ENCODE data around the gene PPP2R2B. TPM values are rescaled to one million over a fixed set of nuclear protein-coding genes. Genes with fewer than 3 reads are reported as not detected.

PPP2R2B gene
- total RNA-seq, 1 experiment from 2014 or later: 0.04 TPM

- no peak overlapping the region for H3K27ac ChIP-seq
- no peaks in the 10 kb centered on the region for H3K36me3 ChIP-seq
- peak in 1 of 2 experiments; percentile 23 for DNase-seq
- H3K4me3 ChIP-seq: no peak overlapping the region
- no peaks in the 10 kb centered on the region for H3K9me3 ChIP-seq (replicated peaks)
- no peaks in the 10 kb centered on the region for H3K27me3 ChIP-seq
- H3K4me1 ChIP-seq: 0 out of 2 replicates have a peak, but pooled peaks cover 2% of the 10 kb centered on the region
Measured at GRCh38 chr5:146873186-146873917, 5.2 kb downstream of the PPP2R2B start.

GRCh38 chr5:146872188-146872587 lies 6.4 kb downstream of the PPP2R2B start:
- DNase-seq: no peak
- H3K4me3 ChIP-seq: no peak overlapping the region
- no peaks in the 10 kb centered on the region for H3K36me3 ChIP-seq
- no peaks in the 10 kb centered on the region for H3K27me3 ChIP-seq
- no peaks in the 10 kb centered on the region for H3K9me3 ChIP-seq (replicated peaks)
- 0 out of 2 replicates have a peak, but pooled peaks cover 2% of the 10 kb centered on the region for H3K4me1 ChIP-seq
- no peak overlapping the region for H3K27ac ChIP-seq

GRCh38 chr5:146867996-146868708 lies 10.4 kb downstream of the PPP2R2B start:
- Histone ChIP-seq H3K27me3 (no peaks in the 10 kb centered on the region), H3K27ac (no peak overlapping the region)
- DNase-seq: no peak

GRCh38 chr5:146866263-146866662 lies 12.3 kb downstream of the PPP2R2B start:
- H3K27ac ChIP-seq: no peak overlapping the region
- DNase-seq: no peak
- no peaks in the 10 kb centered on the region for H3K9me3 ChIP-seq (replicated peaks)
- no peaks in the 10 kb centered on the region for H3K27me3 ChIP-seq
- H3K4me1 ChIP-seq: no peaks in the 10 kb centered on the region
- no peak overlapping the region for H3K4me3 ChIP-seq
- no peaks in the 10 kb centered on the region for H3K36me3 ChIP-seq

More at GRCh38 chr5:146867996-146868708, 10.4 kb downstream of the PPP2R2B start:
- Histone ChIP-seq H3K36me3 (no peaks in the 10 kb centered on the region), H3K9me3 (replicated peaks) (no peaks in the 10 kb centered on the region), H3K4me1 (0 out of 2 replicates have a peak, but pooled peaks cover 2% of the 10 kb centered on the region), H3K4me3 (no peak overlapping the region)

GRCh38 chr5:146862641-146863040 lies 15.9 kb downstream of the PPP2R2B start:
- H3K27me3 ChIP-seq: no peaks in the 10 kb centered on the region
- H3K9me3 ChIP-seq (replicated peaks): no peaks in the 10 kb centered on the region
- DNase-seq: no peak
- no peak overlapping the region for H3K4me3 ChIP-seq
- no peaks in the 10 kb centered on the region for H3K36me3 ChIP-seq
- H3K4me1 ChIP-seq: no peaks in the 10 kb centered on the region; the same call in 1 of the 2 replicates
- no peak overlapping the region for H3K27ac ChIP-seq

GRCh38 chr5:146860213-146860893 lies 18.2 kb downstream of the PPP2R2B start:
- H3K4me1 ChIP-seq: no peaks in the 10 kb centered on the region; the same call in 1 of the 2 replicates
- no peak overlapping the region for H3K27ac ChIP-seq
- no peak overlapping the region for H3K4me3 ChIP-seq
- no peaks in the 10 kb centered on the region for H3K9me3 ChIP-seq (replicated peaks)
- DNase-seq: peak in 1 of 2 experiments; percentile 8
- no peaks in the 10 kb centered on the region for H3K36me3 ChIP-seq
- H3K27me3 ChIP-seq: no peaks in the 10 kb centered on the region

GRCh38 chr5:146852089-146852488 lies 26.5 kb downstream of the PPP2R2B start:
- no peaks in the 10 kb centered on the region for H3K4me1 ChIP-seq
- no peaks in the 10 kb centered on the region for H3K9me3 ChIP-seq (replicated peaks)
- no peaks in the 10 kb centered on the region for H3K36me3 ChIP-seq
- no peak overlapping the region for H3K4me3 ChIP-seq
- H3K27me3 ChIP-seq: no peaks in the 10 kb centered on the region
- DNase-seq: no peak
- H3K27ac ChIP-seq: no peak overlapping the region

GRCh38 chr5:146851133-146851532 lies 27.4 kb downstream of the PPP2R2B start:
- Histone ChIP-seq H3K27me3 (no peaks in the 10 kb centered on the region), H3K4me3 (no peak overlapping the region), H3K36me3 (no peaks in the 10 kb centered on the region), H3K27ac (no peak overlapping the region), H3K9me3 (replicated peaks) (no peaks in the 10 kb centered on the region), H3K4me1 (no peaks in the 10 kb centered on the region)
- no peak for DNase-seq

- Histone ChIP-seq H3K27ac (no peak overlapping the region), H3K4me3 (no peak overlapping the region), H3K27me3 (no peaks in the 10 kb centered on the region), H3K9me3 (replicated peaks) (no peaks in the 10 kb centered on the region), H3K4me1 (no peaks in the 10 kb centered on the region), H3K36me3 (no peaks in the 10 kb centered on the region)
- no peak for DNase-seq
Measured at GRCh38 chr5:146849694-146850303, 28.8 kb downstream of the PPP2R2B start.

- Histone ChIP-seq H3K27me3 (no peaks in the 10 kb centered on the region), H3K9me3 (replicated peaks) (no peaks in the 10 kb centered on the region), H3K4me3 (no peak overlapping the region), H3K27ac (no peak overlapping the region), H3K36me3 (no peaks in the 10 kb centered on the region), H3K4me1 (no peaks in the 10 kb centered on the region)
- no peak for DNase-seq
Measured at GRCh38 chr5:146848133-146848532, 30.4 kb downstream of the PPP2R2B start.

GRCh38 chr5:146840016-146840415 lies 38.5 kb downstream of the PPP2R2B start:
- Histone ChIP-seq H3K27me3 (no peaks in the 10 kb centered on the region), H3K27ac (no peak overlapping the region), H3K9me3 (replicated peaks) (no peaks in the 10 kb centered on the region), H3K36me3 (no peaks in the 10 kb centered on the region), H3K4me3 (no peak overlapping the region), H3K4me1 (no peaks in the 10 kb centered on the region)
- no peak for DNase-seq

GRCh38 chr5:146836226-146836842 lies 42.2 kb downstream of the PPP2R2B start:
- Histone ChIP-seq H3K4me3 (no peak overlapping the region), H3K4me1 (no peaks in the 10 kb centered on the region), H3K36me3 (no peaks in the 10 kb centered on the region), H3K9me3 (replicated peaks) (no peaks in the 10 kb centered on the region), H3K27me3 (no peaks in the 10 kb centered on the region), H3K27ac (no peak overlapping the region)
- DNase-seq: no peak

GRCh38 chr5:146832985-146833732 lies 45.4 kb downstream of the PPP2R2B start:
- no peak overlapping the region for H3K27ac ChIP-seq

GRCh38 chr5:146828385-146828784 lies 50.2 kb downstream of the PPP2R2B start:
- Histone ChIP-seq H3K9me3 (replicated peaks) (no peaks in the 10 kb centered on the region), H3K27me3 (no peaks in the 10 kb centered on the region), H3K4me1 (no peaks in the 10 kb centered on the region), H3K4me3 (no peak overlapping the region), H3K36me3 (no peaks in the 10 kb centered on the region), H3K27ac (no peak overlapping the region)
- DNase-seq: no peak

More at GRCh38 chr5:146832985-146833732, 45.4 kb downstream of the PPP2R2B start:
- Histone ChIP-seq H3K4me1 (no peaks in the 10 kb centered on the region), H3K9me3 (replicated peaks) (no peaks in the 10 kb centered on the region), H3K4me3 (no peak overlapping the region), H3K36me3 (no peaks in the 10 kb centered on the region), H3K27me3 (no peaks in the 10 kb centered on the region)
- DNase-seq: no peak
